ENCODE data around the gene WDR36.

- no peak for TF ChIP-seq CTCF (IDR thresholded peaks at IDR 0.05)
- TF ChIP-seq ZFX (IDR thresholded peaks at IDR 0.05; ENCODE audit: borderline replicate concordance): no peak
Observed at GRCh38 chr5:111146053-111146452, 53.9 kb downstream of the WDR36 start.
